GM21786 (cell line): ENCODE measurements around the gene IKZF5.
A peak's percentile ranks its signal among the peaks of the same experiment; 100 is the strongest.

Source experiments
- ATAC-seq: cut with Tn5 transposase; IDR thresholded peaks from one replicate; pipeline ENCODE4 v1.9.1; 2021; ENCODE audit not compliant: unreplicated experiment

Gene IKZF5

DNA sequence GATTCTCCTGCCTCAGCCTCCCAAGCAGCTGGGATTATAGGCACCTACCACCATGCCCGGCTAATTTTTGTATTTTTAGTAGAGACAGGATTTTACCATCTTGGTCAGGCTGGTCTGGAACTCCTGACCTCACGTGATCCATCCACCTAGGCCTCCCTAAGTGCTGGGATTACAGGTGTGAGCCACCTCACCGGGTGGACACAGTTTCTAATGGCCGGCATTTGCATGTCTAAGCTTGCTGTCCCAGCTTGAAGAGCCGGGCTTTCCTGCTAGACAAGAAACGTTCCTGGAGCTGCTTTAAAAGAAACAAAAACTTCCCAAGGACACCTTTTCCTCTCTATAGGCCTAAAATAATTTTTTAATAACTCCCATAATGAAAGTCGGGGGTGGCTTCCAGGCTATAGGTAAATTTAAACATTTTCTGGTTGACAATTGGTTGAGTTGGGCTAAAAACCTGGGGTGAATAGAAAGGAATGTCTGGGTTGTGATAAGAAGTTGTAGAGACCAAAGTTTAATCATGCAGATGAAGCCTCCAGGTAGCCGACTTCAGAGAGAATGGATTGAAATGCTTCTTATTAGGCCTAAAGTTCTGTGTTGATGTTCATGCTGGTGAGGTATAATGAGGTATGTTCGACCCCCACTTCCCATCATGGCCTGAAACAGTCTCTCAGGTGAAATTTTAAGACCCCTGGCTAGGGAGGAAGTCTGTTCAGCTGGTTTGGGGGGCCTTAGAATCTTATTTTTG is 9.0 kb upstream of the IKZF5 start:
- no peak for ATAC-seq

DNA sequence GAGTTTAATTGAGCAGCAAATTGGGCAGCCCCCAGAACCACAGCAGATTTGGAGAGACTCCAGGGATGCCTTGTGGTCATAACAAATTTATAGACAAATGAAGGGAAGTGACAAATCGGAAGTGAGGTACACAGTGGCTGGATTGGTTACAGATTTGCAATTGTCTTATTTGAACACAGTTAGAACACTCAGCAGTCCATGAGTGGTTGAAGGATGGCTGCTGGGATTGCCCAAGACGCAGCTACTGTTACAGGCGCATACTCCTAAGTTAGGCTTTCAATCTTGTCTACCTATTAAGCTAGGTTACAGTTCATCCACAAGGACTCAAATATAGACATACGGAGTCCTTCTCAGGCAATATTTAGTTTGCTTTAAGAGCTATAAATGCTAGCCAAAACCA is 7.6 kb upstream of the IKZF5 start:
- ATAC-seq: no peak

DNA sequence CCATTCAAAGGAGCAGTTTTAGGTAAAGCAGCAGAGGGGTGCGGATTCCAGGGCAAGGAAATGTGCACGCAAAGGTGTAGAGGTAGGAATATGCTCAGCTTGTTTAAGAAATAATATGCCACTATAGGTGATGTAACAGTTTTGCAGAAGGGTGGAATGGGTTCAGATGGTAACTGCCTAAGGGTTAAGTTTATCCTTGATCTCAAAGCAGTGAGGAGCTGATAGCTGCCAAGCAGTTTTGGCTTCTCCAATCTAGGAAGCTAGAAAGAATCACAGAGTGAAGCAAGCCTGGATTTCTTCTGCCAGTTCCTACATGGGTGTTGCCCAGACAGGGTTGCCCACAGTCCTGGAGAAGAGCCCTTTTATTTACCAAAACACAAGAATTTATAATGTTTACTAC is 6.2 kb upstream of the IKZF5 start:
- no peak for ATAC-seq

DNA sequence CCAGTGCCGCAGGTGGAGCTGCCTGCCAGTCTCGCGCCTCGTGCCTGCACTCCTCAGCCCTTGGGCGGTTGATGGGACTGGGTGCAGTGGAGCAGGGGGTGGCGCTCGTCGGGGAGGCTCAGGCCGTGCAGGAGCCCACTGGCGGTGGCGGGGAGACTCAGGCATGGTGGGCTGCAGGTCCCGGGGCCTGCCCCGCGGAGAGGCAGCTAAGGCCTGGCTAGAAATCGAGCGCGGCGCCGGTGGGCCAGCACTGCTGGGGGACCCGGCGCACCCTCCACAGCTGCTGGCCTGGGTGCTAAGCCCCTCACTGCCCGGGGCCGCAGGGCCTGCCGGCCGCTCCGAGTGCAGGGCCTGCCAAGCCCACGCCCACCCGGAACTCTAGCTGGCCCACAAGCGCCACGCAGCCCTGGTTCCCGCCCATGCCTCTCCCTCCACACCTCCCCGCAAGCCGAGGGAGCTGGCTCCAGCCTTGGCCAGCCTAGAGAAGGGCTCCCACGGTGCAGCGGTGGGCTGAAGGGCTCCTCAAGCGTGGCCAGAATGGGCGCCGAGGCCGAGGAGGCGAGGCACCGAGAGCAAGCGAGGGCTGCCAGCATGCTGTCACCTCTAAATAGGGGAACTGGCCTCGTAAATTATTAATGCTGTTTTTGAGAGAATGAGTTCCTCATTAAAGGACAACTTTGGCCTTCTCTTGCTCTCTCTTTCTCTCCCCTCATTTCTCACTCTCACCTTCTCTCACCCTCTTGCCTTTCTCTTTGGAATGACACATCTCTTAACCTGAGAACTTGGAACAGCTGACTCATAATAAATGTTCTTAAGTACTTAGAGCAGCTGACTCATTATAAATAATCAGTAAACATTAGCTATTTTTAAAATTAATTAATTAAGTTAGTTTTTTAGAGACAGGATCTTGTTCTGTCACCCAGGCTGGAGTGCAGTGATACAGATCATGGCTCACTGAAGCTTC is 5.1 kb upstream of the IKZF5 start:
- ATAC-seq: no peak

DNA sequence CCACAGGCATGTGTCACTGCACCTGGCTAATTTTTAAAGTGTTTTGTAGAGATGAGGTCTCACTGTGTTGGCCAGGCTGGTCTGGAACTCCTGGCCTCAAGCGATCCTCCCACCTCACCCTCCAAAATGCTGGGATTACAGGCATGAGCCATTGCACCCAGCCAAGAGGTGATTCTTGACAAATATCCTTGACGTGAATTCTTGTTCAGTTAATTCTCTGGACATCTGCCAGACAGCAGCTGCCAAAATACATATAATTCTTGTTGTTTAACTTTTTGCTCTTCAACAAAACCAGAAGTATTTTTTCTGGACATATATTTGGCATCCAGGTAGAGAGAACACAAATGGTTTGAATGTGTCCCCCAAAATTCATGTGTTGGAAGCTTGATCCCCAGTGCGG is 3.4 kb upstream of the IKZF5 start:
- ATAC-seq: no peak

DNA sequence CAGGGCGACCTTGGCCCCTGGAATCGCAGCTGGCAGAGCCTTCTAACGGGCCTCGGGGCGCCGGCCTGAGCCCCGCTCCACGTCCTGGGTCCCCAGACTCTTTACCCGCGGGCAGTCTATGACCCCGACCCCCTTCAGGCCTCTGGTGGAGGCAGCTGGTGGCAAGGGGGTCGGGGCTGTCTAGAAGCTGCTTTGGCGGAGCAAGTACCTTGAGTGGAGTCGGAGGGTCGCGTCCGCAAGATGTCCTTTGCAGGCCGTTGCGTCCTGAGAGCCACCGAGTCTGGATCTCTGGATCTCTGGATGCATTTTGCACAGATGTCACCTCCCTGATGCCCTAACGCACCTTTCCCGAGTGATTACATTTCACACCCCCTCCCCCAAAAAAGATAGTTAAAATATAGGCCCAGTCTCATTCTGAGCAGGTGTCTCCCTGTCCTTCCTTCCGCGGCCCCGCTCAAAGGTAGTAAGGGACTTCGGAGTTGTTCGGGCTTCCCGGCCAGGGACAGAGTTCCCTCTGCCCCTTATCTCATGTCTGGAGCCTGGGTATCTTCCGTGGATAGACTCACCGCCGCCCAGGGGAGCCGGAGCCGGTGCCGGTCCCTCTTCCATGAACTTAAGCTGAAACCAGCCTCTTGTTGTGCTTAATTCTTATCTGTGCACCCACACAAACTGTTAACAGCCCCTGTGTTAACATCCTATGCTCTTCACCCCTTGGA is 668 bp upstream of the IKZF5 start:
- ATAC-seq: peak; percentile 14

DNA sequence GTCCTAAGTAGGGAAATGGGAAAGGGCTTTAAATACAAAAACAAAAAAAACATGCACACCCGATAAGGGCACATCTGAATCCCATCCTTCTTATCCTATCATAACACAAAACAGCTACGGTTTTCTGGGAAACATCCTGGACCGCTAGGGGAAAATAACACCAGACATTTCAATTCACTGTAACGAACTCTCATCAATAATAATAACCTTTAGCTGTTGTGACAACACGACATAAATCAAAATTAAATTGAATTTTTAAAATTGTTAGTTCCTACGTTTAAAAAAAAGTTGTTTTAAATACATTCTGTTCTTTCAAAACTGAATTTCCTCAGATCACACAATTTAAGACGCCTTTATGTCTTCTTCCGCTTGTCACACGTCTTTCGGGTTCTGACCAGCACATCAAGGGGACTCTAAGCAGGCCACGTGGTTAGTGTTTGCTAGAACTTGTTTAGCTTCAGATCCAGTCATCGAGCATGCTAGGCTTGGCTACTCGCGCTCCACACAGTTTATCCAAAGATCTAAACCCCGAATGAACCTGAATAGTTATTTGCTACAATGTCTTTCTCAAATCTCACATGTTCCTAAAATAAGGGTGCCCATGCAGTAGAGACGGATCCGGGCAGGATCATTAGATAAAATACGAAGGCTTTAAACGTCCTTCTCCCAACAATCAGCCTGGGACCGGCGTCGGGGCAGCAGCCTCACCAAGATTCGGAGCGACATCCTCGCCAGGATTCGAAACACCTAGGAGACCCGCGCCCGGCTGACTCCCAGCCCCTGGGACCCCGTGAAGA is 839 bp downstream of the IKZF5 start:
- ATAC-seq: peak; percentile 35

DNA sequence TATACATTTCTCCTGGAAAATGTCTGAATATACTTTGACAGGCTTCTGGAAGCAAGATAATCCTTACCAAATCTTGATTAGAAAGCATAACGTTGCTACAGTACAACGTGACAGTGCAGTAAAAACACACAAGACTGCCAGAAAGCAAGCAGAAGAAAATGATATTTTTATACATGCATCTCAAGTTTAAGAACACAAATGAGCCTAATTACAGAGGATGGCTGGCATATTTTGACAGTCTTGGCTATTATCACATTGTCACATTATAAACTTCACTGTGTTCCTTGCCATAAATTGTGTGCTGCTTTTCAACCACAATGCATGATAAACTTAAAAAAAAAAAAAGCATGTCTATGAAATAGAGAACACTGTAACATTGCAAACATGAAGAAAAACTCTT is 4.3 kb downstream of the IKZF5 start:
- ATAC-seq: no peak

DNA sequence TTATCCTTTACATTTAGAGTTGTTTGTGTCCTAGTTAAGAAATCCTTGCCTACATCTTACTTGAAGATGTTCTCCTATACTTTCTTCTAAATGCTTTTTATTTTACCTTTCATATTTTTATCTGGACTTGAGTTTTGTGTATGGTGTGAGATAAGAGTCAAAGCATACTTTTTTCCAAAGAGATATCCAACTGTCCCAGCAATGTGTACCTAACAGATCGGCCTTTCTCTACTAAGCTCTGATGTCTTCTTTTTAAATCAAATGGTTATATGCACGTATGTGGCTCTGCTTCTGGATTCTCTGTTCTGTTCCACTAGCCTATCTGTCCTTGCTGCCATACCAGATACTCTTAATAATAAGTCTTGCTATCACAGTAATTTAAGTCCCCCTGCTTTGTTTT is 7.2 kb downstream of the IKZF5 start:
- ATAC-seq: no peak

DNA sequence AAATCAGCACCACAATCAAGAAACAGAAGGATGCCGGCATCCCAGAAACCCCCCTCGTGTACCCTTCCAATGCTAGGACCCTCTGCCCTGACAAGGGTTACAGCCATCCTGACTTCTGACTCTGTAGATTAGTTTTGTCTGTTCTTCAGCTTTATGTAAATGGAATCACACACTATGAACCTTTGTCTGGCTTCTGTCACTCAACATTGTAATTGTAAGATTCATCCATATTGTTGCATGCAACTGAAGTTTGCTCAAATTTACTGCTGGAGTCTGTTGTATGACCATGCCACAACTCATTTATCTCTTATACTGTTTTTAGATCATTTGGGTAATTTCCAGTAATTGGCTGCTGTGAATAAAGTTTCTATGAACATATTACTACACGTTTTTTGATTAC is 8.4 kb downstream of the IKZF5 start:
- ATAC-seq: no peak

DNA sequence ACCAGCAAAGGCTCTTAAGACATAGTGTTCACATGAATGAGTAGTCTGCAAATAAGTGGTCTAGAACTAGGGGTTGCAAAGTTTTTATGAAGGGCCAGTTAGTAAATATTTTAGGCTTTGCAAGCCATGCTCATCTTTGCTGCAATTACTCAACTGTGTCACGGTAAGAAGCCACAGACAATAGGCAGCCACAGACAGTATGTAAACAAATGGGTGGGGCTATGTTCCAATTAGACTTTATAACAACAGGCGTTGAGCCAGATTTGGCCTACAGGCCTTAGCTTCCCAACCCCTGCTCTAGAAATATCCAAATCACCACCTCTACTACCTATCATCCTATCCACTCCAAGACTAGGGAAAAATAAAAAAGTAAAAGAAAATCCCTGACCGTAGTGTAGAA is 9.2 kb downstream of the IKZF5 start:
- ATAC-seq: no peak

DNA sequence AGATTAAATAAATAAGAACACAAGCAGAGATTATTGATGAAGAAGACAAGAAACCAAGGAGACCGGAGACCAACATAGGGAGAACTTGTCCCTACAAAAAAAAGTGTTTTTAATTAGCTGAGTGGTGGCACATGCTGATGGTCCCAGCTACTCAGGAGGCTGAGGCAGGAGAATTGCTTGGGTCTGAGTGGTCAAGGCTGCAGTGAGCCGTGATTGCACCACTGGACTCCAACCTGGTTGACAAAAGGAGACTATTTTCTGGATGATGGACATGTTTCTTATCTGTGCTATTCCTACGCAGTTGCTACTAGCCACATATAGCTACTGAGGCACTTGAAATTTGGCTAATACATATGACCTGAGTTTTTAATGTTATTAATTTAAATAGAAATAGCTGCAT is 9.7 kb downstream of the IKZF5 start:
- ATAC-seq: no peak

DNA sequence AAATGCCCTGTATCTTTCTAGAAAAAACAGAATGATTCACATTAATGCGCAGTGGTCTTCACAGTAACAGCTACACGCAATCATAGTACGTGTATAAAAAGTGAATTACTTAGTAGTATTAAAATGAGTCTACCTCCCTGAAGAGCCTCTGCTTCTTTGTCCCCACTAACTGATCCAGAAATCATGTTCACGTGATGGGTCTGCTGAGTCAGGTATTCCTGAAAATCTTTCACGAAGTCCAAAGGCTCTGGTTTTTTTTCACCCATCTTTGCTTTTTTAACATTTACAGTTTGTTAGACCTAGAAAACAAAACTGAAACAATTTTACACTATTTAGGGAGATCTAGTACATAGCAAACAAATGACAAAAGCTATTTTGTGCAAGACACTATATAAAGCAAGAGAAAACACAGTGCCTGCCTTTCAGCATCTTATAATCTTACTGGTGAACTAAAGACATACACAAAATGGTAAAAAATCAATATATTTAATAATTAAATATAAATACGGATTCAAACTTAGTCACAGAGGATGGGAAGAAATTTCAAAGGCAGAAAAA is 10.2 kb downstream of the IKZF5 start:
- no peak for ATAC-seq

DNA sequence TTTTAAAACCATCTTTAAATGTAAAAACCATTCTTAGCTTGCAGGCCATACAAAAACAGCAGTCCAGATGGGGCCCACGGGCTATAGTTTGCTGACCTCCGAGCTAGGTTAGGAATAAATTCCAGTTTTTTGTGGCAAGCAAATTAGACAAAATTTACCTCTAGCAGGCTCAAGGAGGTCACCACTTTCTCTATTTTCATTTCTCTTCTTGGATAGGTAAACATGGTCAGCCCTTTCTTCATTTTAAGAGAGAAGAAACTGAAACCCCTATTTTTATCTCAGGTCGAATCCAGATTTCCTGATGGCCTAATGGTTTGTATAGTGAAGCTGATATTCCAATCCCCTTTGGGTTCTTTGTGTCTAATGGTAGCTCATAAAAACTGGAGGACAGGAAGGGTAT is 10.7 kb downstream of the IKZF5 start:
- ATAC-seq: no peak

DNA sequence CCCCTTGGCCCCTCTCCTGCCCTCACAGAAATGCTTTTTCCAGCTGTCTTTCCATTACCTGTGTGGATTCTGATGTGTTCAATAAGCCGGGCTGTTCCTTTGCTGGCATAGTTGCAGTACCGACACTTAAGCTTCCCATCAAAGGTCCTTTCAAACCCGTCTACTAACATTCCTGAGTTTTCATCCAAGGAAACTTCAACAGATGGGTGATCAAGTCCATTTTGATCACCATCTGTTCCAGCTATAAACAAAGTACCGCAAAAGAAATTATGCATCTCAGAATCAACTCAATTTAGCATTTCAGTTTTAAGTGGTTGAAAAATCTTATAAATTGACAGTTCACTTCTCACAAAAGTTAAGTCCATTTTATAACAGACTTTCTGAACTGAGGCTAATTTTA is 12.7 kb downstream of the IKZF5 start:
- no peak for ATAC-seq

DNA sequence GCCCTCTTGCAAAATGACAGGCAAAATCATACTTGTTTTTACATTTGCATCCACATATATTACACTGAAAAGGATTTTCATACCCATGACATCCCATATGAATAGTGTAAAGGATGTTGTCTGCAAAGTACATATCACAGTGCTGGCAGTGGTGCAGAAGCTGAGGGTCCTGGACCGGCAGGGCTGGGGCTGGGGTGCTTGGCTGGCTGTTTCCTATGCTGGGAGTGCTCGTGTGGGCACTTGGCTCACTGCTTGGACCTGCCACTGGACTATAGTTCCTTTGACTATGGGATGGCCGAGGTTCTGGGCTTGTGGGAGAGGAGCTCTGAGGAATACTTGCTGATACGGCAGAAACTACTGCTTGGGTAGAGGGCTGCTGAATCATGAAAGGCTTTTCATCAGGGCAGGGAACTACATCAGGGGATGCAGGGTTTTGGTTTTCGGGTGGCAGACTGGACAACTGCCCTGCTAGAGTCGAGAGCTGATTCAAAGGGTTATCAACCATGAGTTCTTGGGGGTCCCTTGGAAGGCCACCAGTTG is 14.7 kb downstream of the IKZF5 start:
- no peak for ATAC-seq

DNA sequence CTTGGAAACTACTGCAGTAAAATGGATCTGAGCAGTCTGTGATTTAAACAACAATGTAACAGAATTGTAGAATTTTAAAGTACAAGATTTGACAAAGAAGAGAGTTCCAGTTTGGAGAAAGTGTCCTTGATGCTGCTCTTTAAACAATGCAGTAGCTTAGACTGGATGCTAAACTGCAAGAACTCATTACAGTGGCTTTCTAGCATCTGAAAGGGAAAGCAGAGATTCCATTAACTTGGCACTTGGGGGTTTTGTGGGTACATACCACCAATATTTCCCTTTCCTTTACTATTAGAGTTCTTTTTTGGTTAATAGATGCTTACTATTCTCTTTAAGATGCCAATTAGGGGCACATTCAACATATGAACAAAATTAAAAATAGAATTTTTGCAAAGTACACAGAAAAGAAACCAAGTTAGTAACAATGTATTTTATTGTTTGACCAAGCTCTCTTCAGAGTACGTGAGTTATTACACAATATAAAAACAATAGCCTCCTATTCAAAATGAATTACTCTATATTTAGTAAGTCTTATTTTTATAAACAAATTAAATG is 16.5 kb downstream of the IKZF5 start:
- no peak for ATAC-seq

DNA sequence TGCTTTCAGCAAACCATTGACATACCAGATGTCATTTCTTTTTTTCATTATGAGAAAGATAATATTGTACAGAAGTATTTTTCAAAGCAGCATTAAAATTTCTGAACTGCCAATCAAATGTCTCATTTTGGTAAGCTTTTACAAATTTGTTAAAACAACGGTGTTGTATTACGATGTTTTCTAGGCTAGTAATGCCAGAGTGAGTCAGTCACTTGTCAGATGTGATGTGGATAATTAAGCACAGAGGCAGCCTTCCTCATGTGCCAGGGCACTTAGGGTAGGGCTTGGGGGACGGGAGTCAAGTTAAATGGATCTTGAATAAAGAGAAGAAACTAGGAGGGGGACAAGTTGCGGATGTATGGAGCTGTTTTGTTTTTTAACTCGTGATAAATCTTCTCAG is 18.3 kb downstream of the IKZF5 start:
- no peak for ATAC-seq

DNA sequence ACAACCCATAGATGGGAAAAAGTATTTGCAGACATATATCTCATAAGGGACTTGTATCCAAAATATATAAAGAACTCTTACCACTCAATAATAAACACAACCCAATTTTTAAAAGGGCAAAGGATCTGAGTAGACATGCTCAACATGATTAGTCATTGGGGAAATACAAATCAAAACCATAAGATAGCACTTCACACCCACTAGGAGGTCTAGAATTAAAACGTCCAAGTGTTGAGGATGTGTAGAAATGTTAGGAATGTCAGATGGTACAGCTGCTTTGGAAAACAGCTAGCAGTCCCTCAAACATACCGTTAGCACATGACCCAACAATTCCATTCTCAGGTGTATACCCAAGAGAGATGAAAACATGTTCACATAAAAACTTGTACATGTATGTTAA is 20.1 kb downstream of the IKZF5 start:
- ATAC-seq: no peak

DNA sequence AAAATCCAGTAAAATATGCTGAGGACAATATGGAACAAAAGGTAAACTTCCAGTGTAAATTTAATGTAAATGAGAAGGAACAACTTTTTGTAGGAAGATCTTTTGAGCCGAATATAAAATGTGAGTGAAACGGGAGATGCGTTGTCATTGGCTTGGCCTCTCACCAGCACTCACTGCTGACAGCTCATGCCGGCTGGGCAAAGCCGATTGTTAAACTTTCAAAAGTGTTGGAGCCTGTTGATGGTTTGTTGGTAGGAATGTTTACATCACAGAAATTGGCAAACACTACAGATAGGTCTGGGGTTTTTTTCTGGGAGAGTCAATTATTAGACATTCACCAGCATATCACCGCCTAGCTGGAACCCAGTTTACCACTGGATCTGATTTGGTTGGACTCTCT is 22.3 kb downstream of the IKZF5 start:
- ATAC-seq: no peak
